PFSK-1 (cell line): ENCODE measurements around the gene VPS13D.

Experiments
- FOXP2 ChIP-seq: optimal IDR thresholded peaks from 2 replicates; pipeline ENCODE3; 2011; ENCODE audit warnings: borderline replicate concordance, control low read depth, inconsistent platforms; ENCODE audit not compliant: insufficient read depth; ENCODE audit errors: extremely low read length, extremely low read depth
- POLR2AphosphoS5 ChIP-seq: IDR thresholded peaks from 2 replicates; pipeline ENCODE4 v1.6.1; 2012; ENCODE audit warnings: low read depth, mild to moderate bottlenecking, control low read depth, low read length, moderate library complexity
- SIN3A ChIP-seq: IDR thresholded peaks from 2 replicates; pipeline ENCODE4 v1.6.1; 2012; ENCODE audit warnings: mild to moderate bottlenecking, low read length, moderate library complexity, borderline replicate concordance; ENCODE audit not compliant: insufficient read depth
- TAF1 ChIP-seq: IDR thresholded peaks from 2 replicates; pipeline ENCODE4 v1.6.1; 2012; ENCODE audit warnings: low read length, control low read depth, borderline replicate concordance; ENCODE audit not compliant: insufficient read depth
- TF ChIP-seq, protein P1 (sequence below), 2 experiments: IDR thresholded peaks; 2 replicates each; pipeline versions ENCODE4 v1.6.1 to v1.8.0; 2011 to 2012; ENCODE audit warnings: low read depth in 2 of 2, low read length in 2 of 2, control low read depth in 1 of 2, inconsistent platforms in 1 of 2, mild to moderate bottlenecking in 1 of 2, moderate library complexity in 1 of 2; ENCODE audit not compliant: insufficient read depth in 1 of 2

DNA sequence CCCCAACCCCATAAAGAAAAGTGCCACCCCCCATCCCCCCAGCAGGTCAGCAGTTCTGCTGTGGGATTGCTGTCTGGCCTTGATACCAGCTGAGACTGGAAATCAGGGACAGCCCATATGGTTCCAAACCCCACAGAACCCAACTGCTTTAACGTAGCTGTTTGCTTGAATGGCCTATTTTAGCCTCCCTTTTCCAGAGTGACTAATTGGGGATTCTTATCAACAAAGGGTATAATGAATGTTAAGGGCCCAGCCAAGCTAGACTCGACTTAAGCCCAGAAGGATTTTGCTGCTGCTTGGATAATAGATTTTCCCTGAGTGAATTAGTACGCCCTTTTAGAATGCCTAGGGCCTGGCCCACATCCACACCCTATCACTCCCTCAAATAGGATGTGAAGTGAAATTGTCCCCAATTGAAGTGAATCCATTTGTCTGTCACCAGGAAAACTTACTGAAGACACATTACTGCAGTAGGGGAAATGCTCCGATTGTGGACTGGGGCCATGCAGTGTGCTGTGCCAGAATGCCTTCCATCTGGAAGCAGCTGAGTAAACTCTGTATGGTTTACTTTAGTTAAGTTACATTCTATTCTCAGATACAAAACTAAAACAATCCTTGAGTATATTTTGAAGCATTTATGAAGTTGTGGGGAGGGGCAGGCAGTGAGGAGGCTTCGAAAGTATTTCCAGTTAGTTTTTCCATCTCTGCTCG, 231.2 kb downstream of the VPS13D start:
- TF ChIP-seq, protein P1, sequence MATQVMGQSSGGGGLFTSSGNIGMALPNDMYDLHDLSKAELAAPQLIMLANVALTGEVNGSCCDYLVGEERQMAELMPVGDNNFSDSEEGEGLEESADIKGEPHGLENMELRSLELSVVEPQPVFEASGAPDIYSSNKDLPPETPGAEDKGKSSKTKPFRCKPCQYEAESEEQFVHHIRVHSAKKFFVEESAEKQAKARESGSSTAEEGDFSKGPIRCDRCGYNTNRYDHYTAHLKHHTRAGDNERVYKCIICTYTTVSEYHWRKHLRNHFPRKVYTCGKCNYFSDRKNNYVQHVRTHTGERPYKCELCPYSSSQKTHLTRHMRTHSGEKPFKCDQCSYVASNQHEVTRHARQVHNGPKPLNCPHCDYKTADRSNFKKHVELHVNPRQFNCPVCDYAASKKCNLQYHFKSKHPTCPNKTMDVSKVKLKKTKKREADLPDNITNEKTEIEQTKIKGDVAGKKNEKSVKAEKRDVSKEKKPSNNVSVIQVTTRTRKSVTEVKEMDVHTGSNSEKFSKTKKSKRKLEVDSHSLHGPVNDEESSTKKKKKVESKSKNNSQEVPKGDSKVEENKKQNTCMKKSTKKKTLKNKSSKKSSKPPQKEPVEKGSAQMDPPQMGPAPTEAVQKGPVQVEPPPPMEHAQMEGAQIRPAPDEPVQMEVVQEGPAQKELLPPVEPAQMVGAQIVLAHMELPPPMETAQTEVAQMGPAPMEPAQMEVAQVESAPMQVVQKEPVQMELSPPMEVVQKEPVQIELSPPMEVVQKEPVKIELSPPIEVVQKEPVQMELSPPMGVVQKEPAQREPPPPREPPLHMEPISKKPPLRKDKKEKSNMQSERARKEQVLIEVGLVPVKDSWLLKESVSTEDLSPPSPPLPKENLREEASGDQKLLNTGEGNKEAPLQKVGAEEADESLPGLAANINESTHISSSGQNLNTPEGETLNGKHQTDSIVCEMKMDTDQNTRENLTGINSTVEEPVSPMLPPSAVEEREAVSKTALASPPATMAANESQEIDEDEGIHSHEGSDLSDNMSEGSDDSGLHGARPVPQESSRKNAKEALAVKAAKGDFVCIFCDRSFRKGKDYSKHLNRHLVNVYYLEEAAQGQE (IDR thresholded peaks at IDR 0.05; ENCODE audit: insufficient read depth in 1 of 2, low read depth in 2 of 2, low read length in 2 of 2), result no peak
- TF ChIP-seq FOXP2 (no peak), POLR2AphosphoS5 (no peak), SIN3A (no peak), TAF1 (no peak)
